ENCODE data around the gene TBPL2. TPM values are rescaled to one million over a fixed set of nuclear protein-coding genes. Genes with fewer than 3 reads are reported as not detected.

The TBPL2 gene
- total RNA-seq, 2 experiments from 2014 or later = not detected

DNA sequence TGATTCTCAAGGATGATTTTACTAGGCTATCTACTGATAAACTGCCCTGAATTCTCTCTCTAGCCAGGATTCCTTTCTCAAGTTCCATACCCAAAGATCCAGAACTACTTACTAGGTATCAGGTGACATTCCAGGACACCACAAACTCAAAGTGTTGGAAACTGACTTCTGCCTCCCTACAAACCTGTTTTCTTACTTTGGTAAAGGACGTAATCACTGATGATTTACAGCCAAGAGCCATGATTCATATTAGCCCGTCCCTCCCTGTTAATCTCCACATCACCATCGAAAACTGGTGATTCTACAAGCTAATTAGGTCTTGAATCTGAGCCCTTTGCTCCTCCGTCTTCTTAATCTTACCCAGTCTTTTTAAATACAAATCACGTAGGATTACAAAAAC, 27.7 kb downstream of the TBPL2 start:
- DNase-seq (no peak), ATAC-seq (no peak)
- peaks cover 3% of the 10 kb centered on the region for H3K27me3 Mint-ChIP-seq
- H3K4me3 Mint-ChIP-seq = peak overlapping the region; percentile 83
- H3K27ac Mint-ChIP-seq = no peak overlapping the region
- CTCF ChIA-PET = no interaction called here
- H3K36me3 Mint-ChIP-seq = no peaks in the 10 kb centered on the region
- peaks cover 39% of the 10 kb centered on the region for H3K4me1 Mint-ChIP-seq
- no peaks in the 10 kb centered on the region for H3K9me3 Mint-ChIP-seq (ENCODE audit: low read depth)

DNA sequence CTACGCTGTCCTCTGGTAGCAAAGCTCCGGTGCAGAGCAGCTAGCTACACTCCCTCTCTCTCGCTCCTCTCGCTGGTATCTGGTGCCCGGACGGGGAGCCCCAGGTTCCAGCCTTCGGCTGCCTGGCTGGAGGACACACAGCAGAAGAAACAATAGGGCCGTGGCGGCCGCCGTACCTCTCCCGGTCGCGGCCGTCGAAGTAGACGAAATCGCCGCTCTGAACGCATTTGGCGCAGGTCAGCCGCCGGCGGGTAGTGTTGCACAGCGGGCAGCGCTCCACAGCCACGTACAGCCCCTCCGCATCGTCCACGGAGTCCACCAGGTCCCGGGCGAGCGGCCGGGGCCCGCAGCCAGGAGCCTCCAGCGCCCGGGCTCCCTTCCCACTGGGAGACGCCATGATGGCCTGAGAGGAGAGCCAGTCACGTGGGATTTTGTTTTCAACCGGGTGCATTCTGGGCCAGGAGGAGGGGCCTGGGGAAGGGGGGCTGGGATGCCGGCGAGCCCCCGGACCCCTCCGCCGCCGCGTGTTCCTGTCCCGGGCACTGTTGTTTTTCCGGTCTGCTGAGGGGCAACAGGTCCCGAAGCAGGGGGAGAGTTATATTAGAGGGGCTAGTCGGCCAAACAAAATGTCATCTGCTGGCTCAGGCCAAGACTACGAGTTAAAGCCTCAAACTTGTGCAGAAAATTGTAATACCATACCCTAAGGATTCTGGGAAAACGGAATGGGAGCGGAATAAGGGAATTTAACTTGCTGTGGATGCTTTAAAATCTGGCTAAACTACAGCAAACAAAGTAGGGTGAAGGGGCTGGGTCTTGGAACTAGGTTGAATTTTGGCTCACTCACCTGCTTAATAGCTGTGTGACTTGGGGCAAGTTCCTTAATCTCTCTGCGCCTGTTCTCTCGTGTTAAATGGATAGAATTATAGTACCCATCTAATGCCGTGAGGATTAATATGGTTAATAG, 28.7 kb downstream of the TBPL2 start, which contains the start of gene ATG14:
ATG14 (minus strand) TSS at position 405 of the 964 bp plus-strand sequence; CDS start at position 397, 8 bp downstream.
- Mint-ChIP-seq H3K27me3 (peaks cover 3% of the 10 kb centered on the region), H3K36me3 (no peaks in the 10 kb centered on the region), H3K9me3 (ENCODE audit: low read depth) (no peaks in the 10 kb centered on the region), H3K27ac (peak within 1 kb of the TSS; percentile 82), H3K4me3 (peak within 1 kb of the TSS; percentile 83), H3K4me1 (peaks cover 36% of the 10 kb centered on the region)
- ATAC-seq = peak; percentile 99
- CTCF ChIA-PET = interaction anchor here (1.1 to 2.6 kb wide), 2 partner anchors 26 to 39 kb away, joined by 3 to 6 read pairs; no protein-coding TSS in a partner anchor
- DNase-seq = peak; percentile 89

DNA sequence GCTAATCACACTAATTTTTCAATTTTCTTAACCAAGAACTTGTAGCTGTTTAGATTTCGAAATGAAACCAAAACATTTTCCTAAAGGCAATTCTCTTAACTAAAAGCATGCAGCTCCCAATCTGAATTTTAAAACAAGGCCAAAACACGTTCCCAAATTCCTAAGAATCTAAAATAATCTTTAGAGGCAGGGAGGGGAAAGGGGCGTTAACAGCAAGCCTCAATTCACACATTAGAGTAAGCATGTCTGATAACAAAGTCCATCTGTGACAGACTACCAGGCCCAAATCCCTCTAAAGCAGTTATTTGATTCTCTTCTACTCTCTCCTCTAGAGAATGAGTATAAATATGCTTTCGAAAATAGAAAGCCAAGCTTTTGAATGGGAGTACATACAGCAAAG, 29.5 kb downstream of the TBPL2 start:
- no peaks in the 10 kb centered on the region for H3K9me3 Mint-ChIP-seq (ENCODE audit: low read depth)
- H3K4me3 Mint-ChIP-seq = peak overlapping the region; percentile 83
- DNase-seq (no peak), ATAC-seq (no peak)
- H3K27ac Mint-ChIP-seq = peak overlapping the region; percentile 47
- H3K4me1 Mint-ChIP-seq = peaks cover 30% of the 10 kb centered on the region
- H3K36me3 Mint-ChIP-seq = no peaks in the 10 kb centered on the region
- CTCF ChIA-PET = interaction anchor here (0.9 to 2.6 kb wide), 4 partner anchors 25 to 201 kb away, joined by 3 to 6 read pairs (median 4); no protein-coding TSS in a partner anchor
- H3K27me3 Mint-ChIP-seq = peaks cover 2% of the 10 kb centered on the region

DNA sequence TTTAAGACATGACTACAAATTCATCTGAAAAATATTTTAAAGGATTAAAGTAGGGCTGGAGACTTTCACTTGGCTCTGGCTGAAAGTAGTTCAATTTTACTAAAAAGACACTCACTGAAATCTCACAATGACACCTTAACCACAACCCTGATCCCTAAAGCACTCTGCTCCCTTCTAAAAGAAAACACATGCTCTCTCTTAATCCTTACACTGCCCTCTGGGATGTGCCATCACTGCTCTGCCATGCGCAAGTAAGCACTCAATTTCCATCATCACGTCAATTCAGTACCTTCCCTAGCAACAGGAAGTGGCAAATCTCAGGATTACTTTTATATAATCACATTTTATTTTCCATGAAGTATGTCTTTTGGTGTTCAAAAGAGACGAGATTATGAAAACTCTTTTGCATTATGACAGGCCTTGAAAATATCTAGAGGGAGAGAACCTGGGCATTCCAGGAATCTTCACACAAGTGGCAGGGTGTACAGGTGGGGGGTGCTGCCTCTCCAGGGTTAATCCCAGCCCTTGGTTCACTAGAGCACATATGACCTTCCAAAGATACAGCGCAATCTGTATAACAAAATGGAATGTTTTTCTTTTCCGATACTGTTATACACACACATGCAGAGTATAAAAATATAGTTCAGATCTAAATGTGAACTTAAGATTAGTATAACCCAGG, 36.1 kb downstream of the TBPL2 start:
- Mint-ChIP-seq H3K4me1 (peaks cover 20% of the 10 kb centered on the region), H3K27ac (no peak overlapping the region), H3K36me3 (no peaks in the 10 kb centered on the region), H3K4me3 (no peak overlapping the region), H3K9me3 (ENCODE audit: low read depth) (no peaks in the 10 kb centered on the region), H3K27me3 (no peaks in the 10 kb centered on the region)
- ATAC-seq (no peak), DNase-seq (no peak)
- CTCF ChIA-PET = interaction anchor here (1.2 to 1.4 kb wide), 3 partner anchors 29 to 159 kb away, joined by 3 to 4 read pairs (median 4); no protein-coding TSS in a partner anchor

DNA sequence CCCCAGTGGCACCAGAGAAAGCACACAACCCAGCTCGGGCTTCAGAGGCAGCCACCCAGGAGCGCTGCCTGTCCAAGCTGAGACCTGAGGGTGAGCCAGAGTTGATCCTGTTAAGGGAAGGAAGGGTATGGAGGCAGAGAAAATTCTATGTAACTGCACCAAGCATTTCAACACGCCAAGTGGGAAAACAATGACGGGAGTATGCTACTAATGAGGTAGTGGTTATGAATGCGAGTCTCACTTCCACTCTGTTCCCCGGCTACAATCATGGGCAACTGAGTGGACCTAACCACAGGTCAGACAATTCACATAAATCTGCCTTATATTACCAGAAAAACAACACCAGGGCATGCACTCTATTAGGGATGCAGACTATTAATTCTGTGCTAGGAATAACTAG, 38.7 kb downstream of the TBPL2 start:
- ATAC-seq = no peak
- no peak for DNase-seq
- peaks cover 17% of the 10 kb centered on the region for H3K4me1 Mint-ChIP-seq
- H3K36me3 Mint-ChIP-seq = no peaks in the 10 kb centered on the region
- no peaks in the 10 kb centered on the region for H3K9me3 Mint-ChIP-seq (ENCODE audit: low read depth)
- H3K4me3 Mint-ChIP-seq = no peak overlapping the region
- no peak overlapping the region for H3K27ac Mint-ChIP-seq
- H3K27me3 Mint-ChIP-seq = no peaks in the 10 kb centered on the region
- CTCF ChIA-PET = no interaction called here

DNA sequence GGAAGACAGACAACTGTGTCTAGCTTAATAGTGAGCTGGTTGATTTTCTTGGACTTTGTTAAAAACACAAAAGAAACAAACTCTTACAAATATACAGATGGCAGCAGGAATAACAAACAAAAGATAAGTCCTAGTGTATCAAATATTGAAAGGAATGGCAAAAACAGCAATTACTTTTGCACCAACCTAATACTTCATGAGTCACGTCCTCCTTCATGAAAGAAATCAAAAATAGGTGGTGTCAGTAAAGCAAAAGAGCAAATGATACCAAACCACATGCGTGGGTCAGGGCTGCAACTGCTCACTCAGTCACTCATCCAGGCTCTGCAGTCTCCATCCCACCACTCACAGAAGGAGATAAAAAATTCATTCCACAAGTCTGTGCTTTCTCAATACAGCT, 40.6 kb downstream of the TBPL2 start:
- H3K9me3 Mint-ChIP-seq (ENCODE audit: low read depth) = no peaks in the 10 kb centered on the region
- no peak overlapping the region for H3K4me3 Mint-ChIP-seq
- H3K27me3 Mint-ChIP-seq = no peaks in the 10 kb centered on the region
- ATAC-seq (no peak), DNase-seq (no peak)
- CTCF ChIA-PET = no interaction called here
- H3K27ac Mint-ChIP-seq = no peak overlapping the region
- peaks cover 17% of the 10 kb centered on the region for H3K4me1 Mint-ChIP-seq
- no peaks in the 10 kb centered on the region for H3K36me3 Mint-ChIP-seq

DNA sequence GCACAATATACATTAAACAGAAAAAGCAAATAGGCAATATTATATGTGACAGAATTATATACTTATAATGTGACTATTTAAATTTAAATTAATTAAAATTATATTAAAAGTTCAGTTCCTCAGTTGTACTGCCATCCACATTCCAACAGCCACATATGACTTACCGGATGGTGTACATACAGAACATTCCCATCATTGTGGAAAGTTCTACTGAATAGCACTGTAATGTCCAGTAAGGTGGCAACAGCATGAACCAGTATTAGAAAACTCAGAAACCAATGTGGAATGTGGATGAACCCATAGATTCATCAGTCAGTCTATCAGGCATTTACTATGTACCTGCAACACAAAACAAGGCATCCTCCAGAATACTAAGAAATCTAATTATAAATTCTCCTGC, 41.2 kb downstream of the TBPL2 start:
- Mint-ChIP-seq H3K4me1 (peaks cover 14% of the 10 kb centered on the region), H3K4me3 (no peak overlapping the region), H3K27ac (no peak overlapping the region), H3K36me3 (no peaks in the 10 kb centered on the region), H3K9me3 (ENCODE audit: low read depth) (no peaks in the 10 kb centered on the region), H3K27me3 (no peaks in the 10 kb centered on the region)
- CTCF ChIA-PET = no interaction called here
- ATAC-seq = no peak
- no peak for DNase-seq

DNA sequence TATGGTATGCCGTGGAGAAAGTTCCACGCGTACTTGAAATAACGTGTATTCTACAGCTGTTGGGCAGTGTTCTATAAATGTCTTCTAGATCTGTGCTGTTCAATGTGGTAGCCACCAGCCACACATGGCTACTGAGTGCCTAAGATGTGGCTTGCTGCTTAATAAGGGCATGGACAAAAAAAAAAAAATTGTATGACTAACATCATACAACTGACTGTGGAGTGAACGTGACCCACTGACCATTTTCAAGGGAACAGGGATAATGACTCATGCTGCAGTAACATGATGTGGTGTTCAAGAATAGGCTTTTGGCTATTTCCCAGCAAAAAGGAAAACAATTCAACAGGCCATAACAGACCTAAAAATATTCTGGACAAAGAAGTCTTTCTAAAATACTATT, 41.7 kb downstream of the TBPL2 start:
- H3K27me3 Mint-ChIP-seq = no peaks in the 10 kb centered on the region
- ATAC-seq (no peak), DNase-seq (no peak)
- H3K27ac Mint-ChIP-seq = no peak overlapping the region
- CTCF ChIA-PET = no interaction called here
- no peaks in the 10 kb centered on the region for H3K36me3 Mint-ChIP-seq
- no peaks in the 10 kb centered on the region for H3K9me3 Mint-ChIP-seq (ENCODE audit: low read depth)
- peaks cover 11% of the 10 kb centered on the region for H3K4me1 Mint-ChIP-seq
- H3K4me3 Mint-ChIP-seq = no peak overlapping the region

DNA sequence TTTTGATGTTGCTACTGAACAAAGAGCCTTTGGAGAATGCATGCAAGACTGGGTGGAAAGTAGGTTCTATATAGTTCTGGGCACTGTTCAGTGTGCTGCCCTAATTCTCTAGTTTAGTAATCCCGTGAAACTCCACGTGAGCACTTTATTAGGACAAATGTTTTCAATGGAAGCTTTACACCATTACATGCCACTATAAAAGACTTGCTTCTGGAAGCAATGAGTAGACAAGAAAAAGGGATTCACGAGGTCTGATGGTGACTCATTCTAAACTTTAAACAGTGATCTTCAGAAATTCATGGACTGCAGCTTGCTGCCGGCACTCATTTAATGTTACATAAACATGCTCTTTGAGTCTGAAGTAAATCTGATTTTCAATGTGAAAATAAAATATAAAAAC, 51.1 kb downstream of the TBPL2 start:
- Mint-ChIP-seq H3K4me3 (no peak overlapping the region), H3K27ac (no peak overlapping the region)
- CTCF ChIA-PET = no interaction called here

DNA sequence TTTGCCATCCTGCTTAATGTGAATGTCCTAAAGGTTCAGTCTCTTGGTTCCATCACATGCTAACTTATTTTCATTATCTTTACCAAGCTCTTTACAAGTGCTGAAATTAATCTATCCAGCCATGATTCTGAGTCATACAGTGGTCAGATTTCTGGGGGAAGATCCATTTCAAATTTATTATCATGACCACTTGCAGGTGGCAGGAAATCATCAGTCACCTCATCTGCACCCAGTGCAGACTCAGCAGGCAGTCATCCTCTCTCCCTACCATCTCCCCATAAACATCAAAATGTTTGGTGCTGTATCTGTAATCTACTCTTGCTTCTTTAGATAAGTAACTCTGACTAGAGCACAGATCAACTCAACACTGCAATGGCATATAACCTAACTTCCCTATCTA, 52.3 kb downstream of the TBPL2 start:
- Mint-ChIP-seq H3K27me3 (no peaks in the 10 kb centered on the region), H3K9me3 (ENCODE audit: low read depth) (no peaks in the 10 kb centered on the region), H3K4me3 (no peak overlapping the region), H3K4me1 (peaks cover 19% of the 10 kb centered on the region), H3K27ac (no peak overlapping the region), H3K36me3 (peaks cover 18% of the 10 kb centered on the region)
- no peak for DNase-seq
- CTCF ChIA-PET = no interaction called here
- no peak for ATAC-seq

More for the DNA sequence above, 51.1 kb downstream of the TBPL2 start:
- DNase-seq (no peak), ATAC-seq (no peak)
- Mint-ChIP-seq H3K9me3 (ENCODE audit: low read depth) (no peaks in the 10 kb centered on the region), H3K4me1 (peaks cover 19% of the 10 kb centered on the region), H3K27me3 (no peaks in the 10 kb centered on the region), H3K36me3 (peaks cover 16% of the 10 kb centered on the region)

DNA sequence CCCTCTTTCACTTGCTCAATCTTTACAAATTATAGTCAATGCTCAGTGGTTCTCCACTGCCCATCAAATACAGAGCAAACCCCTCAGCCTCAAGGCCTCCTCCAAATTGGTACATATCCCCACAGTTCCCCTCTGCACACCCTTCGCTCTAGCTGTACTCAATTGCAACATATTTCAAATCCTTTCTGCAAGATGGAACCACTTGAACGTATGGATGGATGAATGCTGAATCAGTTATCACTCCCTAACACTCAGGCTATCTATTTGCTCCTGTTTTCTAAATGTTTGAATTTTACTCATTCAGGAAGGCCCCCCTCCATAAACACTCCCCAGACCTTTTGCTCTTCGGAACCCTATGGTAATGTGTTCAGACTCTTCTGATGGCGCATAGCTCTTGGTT, 53.3 kb downstream of the TBPL2 start:
- Mint-ChIP-seq H3K9me3 (ENCODE audit: low read depth) (no peaks in the 10 kb centered on the region), H3K27ac (peak overlapping the region; percentile 39), H3K4me1 (peaks cover 19% of the 10 kb centered on the region), H3K36me3 (peaks cover 18% of the 10 kb centered on the region), H3K4me3 (peak overlapping the region; percentile 1), H3K27me3 (no peaks in the 10 kb centered on the region)
- ATAC-seq = no peak
- CTCF ChIA-PET = interaction anchor here (2.0 kb wide), 1 partner anchor 116 kb away, joined by 5 read pairs; no protein-coding TSS in a partner anchor
- DNase-seq = no peak

DNA sequence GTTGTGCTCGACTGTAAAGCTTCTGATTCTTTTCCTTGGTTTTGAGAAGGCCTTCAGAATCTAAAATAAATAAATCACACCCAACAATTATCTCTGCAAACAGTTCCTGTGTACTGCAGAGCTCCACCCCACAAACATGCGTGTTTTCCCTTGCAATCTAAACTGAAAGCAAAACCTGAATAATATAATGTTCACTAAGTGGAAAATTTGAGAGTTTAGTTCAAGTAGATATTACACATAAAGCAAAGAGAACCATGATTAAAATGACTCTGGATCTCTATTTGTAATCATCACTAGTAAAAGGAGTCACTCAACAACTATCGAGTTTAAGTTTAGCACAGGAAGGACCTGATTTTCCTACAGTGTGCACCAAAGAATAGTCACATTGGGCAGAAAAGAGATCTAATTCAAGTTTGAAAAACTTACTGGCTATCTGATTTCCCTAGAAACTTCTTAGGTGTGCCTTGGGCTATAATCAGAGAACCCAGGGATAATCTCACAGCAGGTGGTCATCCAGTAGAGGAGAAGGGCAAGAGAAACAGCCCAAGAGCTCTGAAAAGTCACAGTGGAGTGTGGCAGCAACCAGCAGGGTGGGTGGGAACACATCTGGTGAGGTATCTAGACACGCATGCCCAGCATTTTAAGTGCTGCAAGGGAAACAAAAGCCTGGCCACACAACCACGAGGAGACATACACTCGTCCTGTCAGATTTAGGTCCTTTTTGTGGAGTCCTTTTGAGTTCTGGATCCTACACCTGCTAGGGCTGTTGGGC, 54.2 kb downstream of the TBPL2 start:
- CTCF ChIA-PET = interaction anchor here (0.7 to 2.0 kb wide), 5 partner anchors 9 to 116 kb away, joined by 3 to 6 read pairs (median 3); partner anchors contain the start of gene ATG14
- peak overlapping the region; percentile 42 for H3K4me3 Mint-ChIP-seq
- H3K27ac Mint-ChIP-seq = peak overlapping the region; percentile 76
- ATAC-seq = peak; percentile 79
- H3K36me3 Mint-ChIP-seq = peaks cover 21% of the 10 kb centered on the region
- H3K27me3 Mint-ChIP-seq = no peaks in the 10 kb centered on the region
- H3K9me3 Mint-ChIP-seq (ENCODE audit: low read depth) = no peaks in the 10 kb centered on the region
- peak; percentile 42 for DNase-seq
- H3K4me1 Mint-ChIP-seq = peaks cover 19% of the 10 kb centered on the region

DNA sequence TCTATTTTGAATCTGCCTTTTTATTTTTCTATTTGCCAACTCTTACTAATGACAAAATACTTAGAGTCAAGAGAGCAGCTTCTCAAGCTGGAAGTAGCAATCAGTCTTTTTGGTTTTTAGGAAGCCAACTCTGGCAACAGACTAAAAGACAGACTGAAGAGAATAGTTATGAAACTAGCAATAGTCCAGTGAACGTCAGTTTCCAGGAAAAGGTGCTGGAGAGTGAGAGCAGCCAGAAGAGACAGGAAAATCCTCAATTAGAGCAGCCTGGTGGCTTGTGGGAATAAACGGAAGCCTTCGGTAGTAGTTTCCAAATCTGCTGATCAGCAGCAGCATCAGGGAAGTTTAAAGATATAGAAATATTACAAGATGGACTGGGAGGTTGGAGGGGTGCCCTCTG, 55.9 kb downstream of the TBPL2 start:
- no peak overlapping the region for H3K27ac Mint-ChIP-seq
- H3K4me1 Mint-ChIP-seq = peaks cover 19% of the 10 kb centered on the region
- no peaks in the 10 kb centered on the region for H3K27me3 Mint-ChIP-seq
- H3K36me3 Mint-ChIP-seq = peaks cover 22% of the 10 kb centered on the region
- CTCF ChIA-PET = no interaction called here
- DNase-seq (no peak), ATAC-seq (no peak)
- no peak overlapping the region for H3K4me3 Mint-ChIP-seq
- H3K9me3 Mint-ChIP-seq (ENCODE audit: low read depth) = no peaks in the 10 kb centered on the region
